ENCODE data around the gene CAPNS2. TPM values are rescaled to one million over a fixed set of nuclear protein-coding genes. Genes with fewer than 3 reads are reported as not detected.

The CAPNS2 gene
- total RNA-seq, 1 experiment from 2014 or later = not detected

- intact Hi-C loops (cut with micrococcal nuclease) = no loop called here
- no peaks in the 10 kb centered on the region for H3K9me2 ChIP-seq (ENCODE audit: insufficient read depth)
- peaks cover 0 to 5% of the 10 kb centered on the region in 2 experiments; a peak in 1 of 4 replicates for H3K36me3 ChIP-seq (ENCODE audit: control insufficient read depth in 1 of 2, insufficient read depth in 2 of 2, low read length in 2 of 2)
- H3K27ac ChIP-seq (ENCODE audit: low read depth, low read length) = no peak overlapping the region
- DNase-seq (ENCODE audit: low read depth, low spot score) (no peak), ATAC-seq (no peak)
- ChIA-PET RAD21 (ENCODE audit: low non-redundant PET in 1 of 2, low total read pairs in 2 of 2, uncharacterized antibody in 2 of 2, unreplicated experiment in 2 of 2) (no interaction called here), POLR2A (no interaction called here), CTCF (no interaction called here)
- no peaks in the 10 kb centered on the region for H4K20me1 ChIP-seq (ENCODE audit: insufficient read depth)
- H3K79me2 ChIP-seq (ENCODE audit: insufficient read depth, low read length) = no peaks in the 10 kb centered on the region
- H3K27me3 ChIP-seq (ENCODE audit: insufficient read depth, low read length) = no peaks in the 10 kb centered on the region
- H3K9me3 ChIP-seq (ENCODE audit: control insufficient read depth in 1 of 2, insufficient read depth in 1 of 2, low read depth in 1 of 2, low read length in 2 of 2) = no peaks in the 10 kb centered on the region
- no peak overlapping the region for H3K4me2 ChIP-seq (ENCODE audit: low read length)
- H2AFZ ChIP-seq (ENCODE audit: low read depth, low read length, poor library complexity, severe bottlenecking) = no peak overlapping the region
- TF ChIP-seq TCF7L2 (IDR thresholded peaks at IDR 0.05; ENCODE audit: borderline replicate concordance, extremely low read depth, insufficient read depth, insufficient read length) (no peak), ZNF274 (IDR thresholded peaks at IDR 0.05; ENCODE audit: low read depth, low read length) (no peak), ZFX (IDR thresholded peaks at IDR 0.05) (no peak), POLR2AphosphoS5 (IDR thresholded peaks at IDR 0.05; ENCODE audit: low read depth, low read length) (no peak), YY1 (IDR thresholded peaks at IDR 0.05; ENCODE audit: extremely low read depth, insufficient replicate concordance, low read depth, low read length) (no peak), EGR1 (IDR thresholded peaks at IDR 0.05; ENCODE audit: low read depth) (no peak), SP1 (IDR thresholded peaks at IDR 0.05; ENCODE audit: low read depth) (no peak), SIN3A (IDR thresholded peaks at IDR 0.05; ENCODE audit: low read depth) (no peak), CTCF (IDR thresholded peaks at IDR 0.05 in 2 of 3, conservative IDR thresholded peaks at IDR 0.05 in 1 of 3; ENCODE audit: borderline replicate concordance in 1 of 3, insufficient read depth in 1 of 3, low read depth in 2 of 3, low read length in 2 of 3) (no peak), EZH2 (IDR thresholded peaks at IDR 0.05) (no peak), CBX3 (IDR thresholded peaks at IDR 0.05; ENCODE audit: low read depth) (no peak)
- TF ChIP-seq, protein P1, sequence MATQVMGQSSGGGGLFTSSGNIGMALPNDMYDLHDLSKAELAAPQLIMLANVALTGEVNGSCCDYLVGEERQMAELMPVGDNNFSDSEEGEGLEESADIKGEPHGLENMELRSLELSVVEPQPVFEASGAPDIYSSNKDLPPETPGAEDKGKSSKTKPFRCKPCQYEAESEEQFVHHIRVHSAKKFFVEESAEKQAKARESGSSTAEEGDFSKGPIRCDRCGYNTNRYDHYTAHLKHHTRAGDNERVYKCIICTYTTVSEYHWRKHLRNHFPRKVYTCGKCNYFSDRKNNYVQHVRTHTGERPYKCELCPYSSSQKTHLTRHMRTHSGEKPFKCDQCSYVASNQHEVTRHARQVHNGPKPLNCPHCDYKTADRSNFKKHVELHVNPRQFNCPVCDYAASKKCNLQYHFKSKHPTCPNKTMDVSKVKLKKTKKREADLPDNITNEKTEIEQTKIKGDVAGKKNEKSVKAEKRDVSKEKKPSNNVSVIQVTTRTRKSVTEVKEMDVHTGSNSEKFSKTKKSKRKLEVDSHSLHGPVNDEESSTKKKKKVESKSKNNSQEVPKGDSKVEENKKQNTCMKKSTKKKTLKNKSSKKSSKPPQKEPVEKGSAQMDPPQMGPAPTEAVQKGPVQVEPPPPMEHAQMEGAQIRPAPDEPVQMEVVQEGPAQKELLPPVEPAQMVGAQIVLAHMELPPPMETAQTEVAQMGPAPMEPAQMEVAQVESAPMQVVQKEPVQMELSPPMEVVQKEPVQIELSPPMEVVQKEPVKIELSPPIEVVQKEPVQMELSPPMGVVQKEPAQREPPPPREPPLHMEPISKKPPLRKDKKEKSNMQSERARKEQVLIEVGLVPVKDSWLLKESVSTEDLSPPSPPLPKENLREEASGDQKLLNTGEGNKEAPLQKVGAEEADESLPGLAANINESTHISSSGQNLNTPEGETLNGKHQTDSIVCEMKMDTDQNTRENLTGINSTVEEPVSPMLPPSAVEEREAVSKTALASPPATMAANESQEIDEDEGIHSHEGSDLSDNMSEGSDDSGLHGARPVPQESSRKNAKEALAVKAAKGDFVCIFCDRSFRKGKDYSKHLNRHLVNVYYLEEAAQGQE (IDR thresholded peaks at IDR 0.05; ENCODE audit: low read depth) = no peak
- TF ChIP-seq, protein P2, sequence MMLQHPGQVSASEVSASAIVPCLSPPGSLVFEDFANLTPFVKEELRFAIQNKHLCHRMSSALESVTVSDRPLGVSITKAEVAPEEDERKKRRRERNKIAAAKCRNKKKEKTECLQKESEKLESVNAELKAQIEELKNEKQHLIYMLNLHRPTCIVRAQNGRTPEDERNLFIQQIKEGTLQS (IDR thresholded peaks at IDR 0.05) = no peak
- H3K9ac ChIP-seq (ENCODE audit: low read length) = no peak overlapping the region
- no peaks in the 10 kb centered on the region for H3K4me1 ChIP-seq (ENCODE audit: control insufficient read depth in 1 of 2, insufficient read depth in 2 of 2, low read length in 2 of 2)
- H3K4me3 ChIP-seq (replicated peaks in 1 of 2; ENCODE audit: low read depth in 1 of 2, low read length in 2 of 2) = no peak overlapping the region
- BruUV-seq (replicated peaks) = no TSS peak
Observed at GRCh38 chr16:55576384-55576783, 9.9 kb downstream of the CAPNS2 start.

Measured in HCT116 (cell line).